Activated CD4-positive, CD25-positive, alpha-beta regulatory T cell (primary cell): ENCODE measurements around the gene STXBP5.
"Not testable (repeated sequence)": the region's sequence is repeated elsewhere in the genome, so short reads cannot be mapped to it uniquely, and the experiment has no call there.

Experiments used
- DNase-seq, 4 experiments: peaks; one replicate each; lab custom pipeline; 2025; lab: John Stamatoyannopoulos, UW

The STXBP5 gene

GRCh38 chr6:147246853-147247635 lies 42.8 kb downstream of the STXBP5 start:
- no peak for DNase-seq

GRCh38 chr6:147248859-147249258 lies 44.6 kb downstream of the STXBP5 start:
- DNase-seq = no peak

- no peak for DNase-seq
These were observed 46.9 kb downstream of the STXBP5 start for GRCh38 chr6:147251072-147251471.

GRCh38 chr6:147254929-147255473 lies 50.8 kb downstream of the STXBP5 start:
- not testable (repeated sequence) for DNase-seq

DNA sequence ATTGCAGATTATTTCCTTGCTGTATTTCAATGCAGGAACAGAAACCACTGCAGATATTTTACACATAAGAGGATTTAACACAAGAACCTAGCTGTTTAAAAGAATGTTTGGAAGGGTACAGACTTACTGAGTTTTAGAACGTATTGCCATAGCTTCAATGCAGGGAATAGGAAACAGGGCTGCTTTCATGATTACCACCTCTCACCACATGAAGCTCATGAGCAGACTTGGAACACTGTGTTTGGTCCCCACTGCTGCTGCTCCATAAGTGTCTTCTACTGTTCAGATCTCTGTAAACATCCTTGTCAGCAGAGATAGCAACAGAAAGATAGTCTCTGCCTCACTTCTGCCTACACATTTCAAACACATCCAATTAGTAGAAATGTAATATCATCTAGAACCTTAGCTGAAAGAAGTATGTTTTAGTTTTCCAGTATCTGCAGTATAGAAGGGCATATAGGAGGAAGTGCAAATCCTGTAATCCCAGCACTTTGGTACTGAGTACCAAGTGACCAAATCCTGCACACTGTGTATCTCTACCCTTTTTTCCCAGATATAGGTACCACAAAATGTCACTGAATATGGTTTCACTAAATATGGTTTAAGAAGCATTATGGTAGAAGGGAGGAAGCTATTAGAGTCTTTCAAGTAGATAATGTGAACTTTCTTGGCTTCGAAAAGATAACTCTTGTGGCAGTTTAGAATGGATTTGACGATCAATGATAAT lies 51.9 kb downstream of the STXBP5 start:
- DNase-seq = no peak

- no peak for DNase-seq
These were observed 53.5 kb downstream of the STXBP5 start for GRCh38 chr6:147257760-147258159.

GRCh38 chr6:147260091-147260490 lies 55.9 kb downstream of the STXBP5 start:
- DNase-seq = no peak

DNA sequence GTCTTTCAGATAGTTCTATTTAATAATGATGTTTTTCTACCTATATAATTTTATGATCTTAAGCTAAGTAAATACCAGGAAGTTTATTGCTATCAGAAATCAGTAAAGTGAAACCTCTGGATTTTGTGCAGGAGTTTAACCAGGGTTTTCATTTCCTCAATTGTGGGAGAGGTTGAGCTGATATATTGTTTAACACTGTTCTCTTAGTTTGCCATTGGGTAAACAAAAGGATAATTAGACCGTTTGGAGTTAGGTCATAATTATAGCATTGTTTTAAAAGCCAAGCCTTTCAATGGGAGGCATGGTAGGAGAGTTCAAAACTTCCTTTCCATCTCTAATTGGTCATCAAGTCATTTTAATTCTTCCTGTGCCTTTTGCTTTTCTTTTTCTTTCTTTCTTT lies 58.7 kb downstream of the STXBP5 start:
- DNase-seq = no peak

DNA sequence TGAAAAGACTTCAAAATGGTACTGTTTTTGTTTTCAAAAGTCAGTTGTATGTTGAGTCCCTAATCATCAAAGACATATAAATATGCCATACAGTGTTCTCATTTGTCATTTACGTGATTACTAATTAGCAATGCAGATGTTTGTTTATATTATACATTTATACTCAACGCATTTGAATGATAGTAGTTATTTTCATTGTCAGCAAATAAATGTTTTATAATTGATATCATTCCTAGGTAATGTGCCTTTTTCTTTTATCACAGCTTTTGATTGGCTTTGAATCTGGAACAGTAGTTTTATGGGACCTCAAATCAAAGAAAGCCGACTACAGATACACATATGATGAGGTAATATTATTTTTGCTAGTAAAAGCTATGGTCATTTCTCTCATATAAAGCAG lies 62.6 kb downstream of the STXBP5 start:
- no peak for DNase-seq

- DNase-seq = no peak
These were observed 63.4 kb downstream of the STXBP5 start for GRCh38 chr6:147267658-147268057.

GRCh38 chr6:147268254-147268653 lies 64.0 kb downstream of the STXBP5 start:
- no peak for DNase-seq

- DNase-seq = no peak
These were observed 69.8 kb downstream of the STXBP5 start for GRCh38 chr6:147274012-147274411.

DNA sequence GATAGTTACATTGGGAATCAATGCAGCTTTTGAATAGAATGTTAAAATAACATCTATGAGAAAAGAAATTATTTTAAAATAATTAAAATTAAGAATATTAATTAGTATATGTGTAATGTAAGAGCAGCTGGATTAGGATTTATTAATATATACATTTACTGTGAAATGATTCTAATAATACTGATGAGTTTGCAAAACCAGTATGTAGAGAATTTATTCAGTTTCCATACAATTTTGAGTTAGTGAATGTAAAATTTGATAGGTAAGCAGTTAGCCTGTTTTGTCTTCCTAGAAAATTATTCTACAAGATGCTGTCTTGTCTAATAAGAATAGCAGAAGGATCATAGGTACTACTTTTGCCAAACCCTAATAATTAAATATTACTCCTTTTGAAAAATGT lies 70.6 kb downstream of the STXBP5 start:
- no peak for DNase-seq

DNA sequence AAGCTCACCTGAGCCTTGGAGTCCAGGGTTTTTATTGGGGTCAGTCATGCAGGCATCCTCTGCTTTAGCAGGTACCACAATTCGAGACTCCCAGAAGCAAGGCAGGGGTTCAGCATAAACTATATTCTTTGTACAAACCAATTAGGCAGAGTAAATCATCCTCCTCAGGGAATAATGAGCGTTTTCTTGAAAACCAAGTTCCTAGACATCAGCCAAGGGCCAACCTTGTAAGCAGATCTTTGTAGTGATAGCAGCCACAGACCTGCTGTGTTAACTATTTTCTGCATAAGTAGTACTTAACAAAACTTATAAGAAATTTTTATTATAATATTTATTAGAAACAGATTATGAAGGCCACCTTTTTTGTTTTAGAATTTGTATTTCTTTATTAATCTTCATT lies 74.7 kb downstream of the STXBP5 start:
- no peak for DNase-seq

GRCh38 chr6:147279427-147279826 lies 75.2 kb downstream of the STXBP5 start:
- no peak for DNase-seq

- DNase-seq = no peak
These were observed 77.8 kb downstream of the STXBP5 start for GRCh38 chr6:147281895-147282565.

DNA sequence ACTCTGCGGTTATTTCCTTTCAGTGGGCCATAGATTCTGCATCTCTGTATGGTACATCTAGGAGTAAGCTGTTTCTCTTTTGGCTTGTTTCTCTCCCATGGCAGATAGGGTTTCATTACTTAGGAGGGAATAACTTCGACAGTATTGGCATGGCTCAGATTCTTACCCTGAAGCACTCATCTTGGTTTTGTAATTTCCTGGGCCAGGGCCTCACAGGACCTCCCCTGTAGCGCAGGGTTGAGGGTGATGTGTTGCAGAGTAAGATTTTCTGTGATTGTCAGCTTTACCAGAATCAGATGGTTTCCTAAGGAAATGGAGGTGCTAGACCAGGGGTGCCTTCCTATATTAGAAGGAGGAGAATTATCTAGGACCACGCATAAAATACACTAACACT lies 78.3 kb downstream of the STXBP5 start:
- no peak for DNase-seq

- no peak for DNase-seq
These were observed 79.2 kb downstream of the STXBP5 start for GRCh38 chr6:147283460-147283859.

- DNase-seq = no peak
These were observed 81.1 kb downstream of the STXBP5 start for GRCh38 chr6:147285087-147285855.

DNA sequence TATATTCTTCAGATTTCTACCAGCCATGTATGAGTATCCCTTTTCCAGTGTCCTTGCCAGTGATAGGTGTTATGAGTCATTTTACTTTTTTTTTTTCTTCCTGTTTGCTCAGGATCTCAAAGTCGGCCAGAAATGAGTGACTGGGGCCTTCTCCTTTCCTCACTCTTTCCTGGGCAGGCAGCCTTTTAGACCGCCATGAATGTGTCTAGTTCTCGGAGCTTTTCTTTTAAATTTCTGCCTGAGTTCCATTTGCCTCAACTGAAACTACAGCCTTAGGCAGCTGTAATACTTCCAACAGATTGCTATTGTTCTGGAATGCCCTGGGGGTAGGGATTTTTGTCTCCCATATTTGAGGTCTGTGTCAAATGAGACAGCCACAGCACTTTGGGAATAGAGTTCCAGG lies 83.7 kb downstream of the STXBP5 start:
- no peak for DNase-seq

DNA sequence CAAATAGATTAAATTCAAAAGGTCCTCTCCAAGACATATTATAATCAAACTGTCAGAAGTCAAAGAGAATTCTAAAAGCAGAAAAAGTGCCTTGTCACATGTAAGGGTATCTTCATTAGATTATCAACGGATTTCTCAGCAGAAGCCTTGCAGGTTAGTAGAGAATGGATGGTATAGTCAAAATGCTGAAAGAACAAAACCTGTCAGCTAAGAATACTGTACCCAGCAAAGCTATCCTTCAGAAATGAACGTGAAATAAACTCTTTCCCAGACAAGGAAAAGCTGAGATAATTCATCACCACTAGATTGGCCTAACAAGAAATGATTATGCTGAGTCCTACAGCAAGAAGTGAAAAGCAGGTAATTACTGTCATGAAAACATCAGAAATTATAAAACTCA lies 92.9 kb downstream of the STXBP5 start:
- DNase-seq = no peak
